ENCODE data around the gene DCHS2. TPM values are rescaled to one million over a fixed set of nuclear protein-coding genes. Genes with fewer than 3 reads are reported as not detected.

Gene DCHS2
- total RNA-seq, 1 donor = under 0.01 TPM

DNA sequence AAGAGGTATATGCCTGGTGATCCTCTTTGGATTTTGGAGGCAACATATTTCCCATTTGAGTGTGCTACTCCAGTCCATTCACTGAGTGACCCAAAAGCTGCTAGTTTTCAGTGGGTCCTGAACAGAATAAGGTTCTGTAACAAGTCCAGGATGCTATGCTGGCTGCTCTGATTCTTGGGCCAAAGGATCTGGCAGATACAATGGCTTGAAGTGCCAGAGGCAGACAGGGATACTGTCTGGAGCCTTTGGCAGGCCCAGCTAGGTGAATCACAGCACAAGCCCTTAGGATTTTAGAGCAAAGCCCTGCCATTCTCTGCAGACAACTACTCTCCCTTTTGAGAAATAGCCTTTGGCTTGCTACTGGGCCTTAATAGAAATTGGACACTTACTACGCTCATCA lies 40.6 kb downstream of the DCHS2 start:
- no peaks in the 10 kb centered on the region for H3K36me3 ChIP-seq (ENCODE audit: insufficient read depth, low read length)
- H3K4me1 ChIP-seq (ENCODE audit: insufficient read depth, low read length) = no peaks in the 10 kb centered on the region
- no peak overlapping the region for H3K4me3 ChIP-seq (ENCODE audit: insufficient read depth, low read length)
- H3K27ac ChIP-seq (ENCODE audit: low read depth, low read length) = no peak overlapping the region
- no peaks in the 10 kb centered on the region for H3K79me2 ChIP-seq (ENCODE audit: insufficient read depth, low read length)
- no peak overlapping the region for H2AFZ ChIP-seq (ENCODE audit: low read length)
- TF ChIP-seq, protein P1, sequence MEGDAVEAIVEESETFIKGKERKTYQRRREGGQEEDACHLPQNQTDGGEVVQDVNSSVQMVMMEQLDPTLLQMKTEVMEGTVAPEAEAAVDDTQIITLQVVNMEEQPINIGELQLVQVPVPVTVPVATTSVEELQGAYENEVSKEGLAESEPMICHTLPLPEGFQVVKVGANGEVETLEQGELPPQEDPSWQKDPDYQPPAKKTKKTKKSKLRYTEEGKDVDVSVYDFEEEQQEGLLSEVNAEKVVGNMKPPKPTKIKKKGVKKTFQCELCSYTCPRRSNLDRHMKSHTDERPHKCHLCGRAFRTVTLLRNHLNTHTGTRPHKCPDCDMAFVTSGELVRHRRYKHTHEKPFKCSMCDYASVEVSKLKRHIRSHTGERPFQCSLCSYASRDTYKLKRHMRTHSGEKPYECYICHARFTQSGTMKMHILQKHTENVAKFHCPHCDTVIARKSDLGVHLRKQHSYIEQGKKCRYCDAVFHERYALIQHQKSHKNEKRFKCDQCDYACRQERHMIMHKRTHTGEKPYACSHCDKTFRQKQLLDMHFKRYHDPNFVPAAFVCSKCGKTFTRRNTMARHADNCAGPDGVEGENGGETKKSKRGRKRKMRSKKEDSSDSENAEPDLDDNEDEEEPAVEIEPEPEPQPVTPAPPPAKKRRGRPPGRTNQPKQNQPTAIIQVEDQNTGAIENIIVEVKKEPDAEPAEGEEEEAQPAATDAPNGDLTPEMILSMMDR (IDR thresholded peaks at IDR 0.05; ENCODE audit: extremely low read depth, low read depth, low read length) = no peak
- H3K27me3 ChIP-seq (ENCODE audit: insufficient read depth, low read length) = no peaks in the 10 kb centered on the region
- no peaks in the 10 kb centered on the region for H3K9me3 ChIP-seq (ENCODE audit: low read depth, low read length)
- no peaks in the 10 kb centered on the region for H4K20me1 ChIP-seq (ENCODE audit: insufficient read depth, low read length)
- DNase-seq (ENCODE audit: insufficient read length, low spot score, missing footprints) = no peak
- H3K4me2 ChIP-seq (ENCODE audit: insufficient read depth, low read length) = no peak overlapping the region

DNA sequence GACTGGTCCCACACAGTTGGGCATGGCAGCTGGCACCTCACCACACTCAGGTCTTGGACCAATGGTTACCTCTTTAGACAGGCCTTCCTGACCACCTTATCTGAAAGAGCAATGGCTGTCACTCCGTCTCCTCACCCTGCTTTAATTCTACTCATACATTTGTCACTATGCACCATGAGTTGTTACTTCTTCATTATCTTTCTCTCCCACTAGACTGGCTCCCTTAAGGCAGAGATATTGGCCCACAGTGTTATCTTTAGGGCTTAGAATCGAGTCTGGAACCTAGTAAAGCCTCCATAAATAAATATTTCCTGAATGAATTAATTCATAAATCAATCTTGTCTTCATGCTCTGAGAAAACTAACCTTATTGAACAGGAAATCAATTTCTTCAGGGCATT lies 46.6 kb downstream of the DCHS2 start:
- Histone ChIP-seq H3K27me3 (ENCODE audit: insufficient read depth, low read length) (no peaks in the 10 kb centered on the region), H3K36me3 (ENCODE audit: insufficient read depth, low read length) (no peaks in the 10 kb centered on the region), H3K4me2 (ENCODE audit: insufficient read depth, low read length) (no peak overlapping the region), H3K79me2 (ENCODE audit: insufficient read depth, low read length) (no peaks in the 10 kb centered on the region), H3K27ac (ENCODE audit: low read depth, low read length) (no peak overlapping the region), H2AFZ (ENCODE audit: low read length) (no peak overlapping the region), H3K4me3 (ENCODE audit: insufficient read depth, low read length) (no peak overlapping the region), H4K20me1 (ENCODE audit: insufficient read depth, low read length) (no peaks in the 10 kb centered on the region), H3K9me3 (ENCODE audit: low read depth, low read length) (no peaks in the 10 kb centered on the region), H3K4me1 (ENCODE audit: insufficient read depth, low read length) (no peaks in the 10 kb centered on the region)
- TF ChIP-seq, protein P1 (IDR thresholded peaks at IDR 0.05; ENCODE audit: extremely low read depth, low read depth, low read length) = no peak
- DNase-seq (ENCODE audit: insufficient read length, low spot score, missing footprints) = no peak

DNA sequence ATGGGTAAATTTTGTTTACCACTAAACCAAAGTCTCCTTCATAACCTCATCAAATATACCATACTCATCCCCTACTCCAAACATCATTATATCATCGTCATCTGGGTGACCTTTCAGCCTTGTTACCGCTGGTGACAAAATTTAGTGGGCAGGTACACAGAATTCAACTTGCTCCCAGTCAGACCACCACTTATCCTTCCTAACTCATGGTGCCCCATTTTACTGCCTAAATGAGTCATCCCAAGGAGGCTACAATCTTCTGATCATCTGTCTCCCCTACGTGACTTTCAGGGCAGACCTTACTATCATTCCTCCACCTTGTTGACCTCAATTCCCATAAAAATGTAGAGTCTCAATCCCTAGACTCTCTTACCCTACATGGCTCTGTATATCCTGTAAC lies 49.6 kb downstream of the DCHS2 start:
- Histone ChIP-seq H3K9me3 (ENCODE audit: low read depth, low read length) (no peaks in the 10 kb centered on the region), H3K79me2 (ENCODE audit: insufficient read depth, low read length) (no peaks in the 10 kb centered on the region), H4K20me1 (ENCODE audit: insufficient read depth, low read length) (no peaks in the 10 kb centered on the region), H2AFZ (ENCODE audit: low read length) (no peak overlapping the region), H3K36me3 (ENCODE audit: insufficient read depth, low read length) (no peaks in the 10 kb centered on the region), H3K4me1 (ENCODE audit: insufficient read depth, low read length) (no peaks in the 10 kb centered on the region), H3K27me3 (ENCODE audit: insufficient read depth, low read length) (no peaks in the 10 kb centered on the region), H3K27ac (ENCODE audit: low read depth, low read length) (no peak overlapping the region), H3K4me3 (ENCODE audit: insufficient read depth, low read length) (no peak overlapping the region), H3K4me2 (ENCODE audit: insufficient read depth, low read length) (no peak overlapping the region)
- TF ChIP-seq, protein P1 (IDR thresholded peaks at IDR 0.05; ENCODE audit: extremely low read depth, low read depth, low read length) = no peak
- DNase-seq (ENCODE audit: insufficient read length, low spot score, missing footprints) = no peak

DNA sequence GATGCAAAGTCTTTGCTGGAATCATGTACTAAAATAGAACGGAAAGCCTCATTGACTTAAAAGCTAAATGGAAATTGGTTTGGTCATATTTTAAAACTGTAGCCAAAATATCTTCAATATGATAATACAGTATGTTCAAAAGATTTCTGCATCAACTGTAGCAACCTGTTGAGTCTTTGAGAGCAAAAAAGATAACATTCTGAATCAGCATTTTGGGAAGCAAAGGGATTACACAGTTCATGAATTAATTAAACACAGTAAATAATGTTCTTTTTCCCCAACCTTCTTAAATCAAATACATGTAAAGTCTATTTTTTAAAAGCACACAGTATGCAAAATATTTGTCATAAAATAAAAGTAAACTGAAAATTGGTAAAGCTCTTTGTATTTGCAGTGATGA lies 50.5 kb downstream of the DCHS2 start:
- TF ChIP-seq, protein P1 (IDR thresholded peaks at IDR 0.05; ENCODE audit: extremely low read depth, low read depth, low read length) = no peak
- Histone ChIP-seq H3K79me2 (ENCODE audit: insufficient read depth, low read length) (no peaks in the 10 kb centered on the region), H3K27me3 (ENCODE audit: insufficient read depth, low read length) (no peaks in the 10 kb centered on the region), H2AFZ (ENCODE audit: low read length) (no peak overlapping the region), H3K36me3 (ENCODE audit: insufficient read depth, low read length) (no peaks in the 10 kb centered on the region), H3K4me1 (ENCODE audit: insufficient read depth, low read length) (no peaks in the 10 kb centered on the region), H3K4me2 (ENCODE audit: insufficient read depth, low read length) (no peak overlapping the region), H3K27ac (ENCODE audit: low read depth, low read length) (no peak overlapping the region), H4K20me1 (ENCODE audit: insufficient read depth, low read length) (no peaks in the 10 kb centered on the region), H3K9me3 (ENCODE audit: low read depth, low read length) (no peaks in the 10 kb centered on the region), H3K4me3 (ENCODE audit: insufficient read depth, low read length) (no peak overlapping the region)
- DNase-seq (ENCODE audit: insufficient read length, low spot score, missing footprints) = no peak
